Measurements from ENCODE around the gene SDHA. TPM values are rescaled to one million over a fixed set of nuclear protein-coding genes. Genes with fewer than 3 reads are reported as not detected.
"Not testable (repeated sequence)": the region's sequence is repeated elsewhere in the genome, so short reads cannot be mapped to it uniquely, and the experiment has no call there.

SDHA gene
- polyA plus RNA-seq (ENCODE audit: low read depth in 6 of 6): 100 to 1,000 TPM; 145 to 224 (median 180) TPM

DNA sequence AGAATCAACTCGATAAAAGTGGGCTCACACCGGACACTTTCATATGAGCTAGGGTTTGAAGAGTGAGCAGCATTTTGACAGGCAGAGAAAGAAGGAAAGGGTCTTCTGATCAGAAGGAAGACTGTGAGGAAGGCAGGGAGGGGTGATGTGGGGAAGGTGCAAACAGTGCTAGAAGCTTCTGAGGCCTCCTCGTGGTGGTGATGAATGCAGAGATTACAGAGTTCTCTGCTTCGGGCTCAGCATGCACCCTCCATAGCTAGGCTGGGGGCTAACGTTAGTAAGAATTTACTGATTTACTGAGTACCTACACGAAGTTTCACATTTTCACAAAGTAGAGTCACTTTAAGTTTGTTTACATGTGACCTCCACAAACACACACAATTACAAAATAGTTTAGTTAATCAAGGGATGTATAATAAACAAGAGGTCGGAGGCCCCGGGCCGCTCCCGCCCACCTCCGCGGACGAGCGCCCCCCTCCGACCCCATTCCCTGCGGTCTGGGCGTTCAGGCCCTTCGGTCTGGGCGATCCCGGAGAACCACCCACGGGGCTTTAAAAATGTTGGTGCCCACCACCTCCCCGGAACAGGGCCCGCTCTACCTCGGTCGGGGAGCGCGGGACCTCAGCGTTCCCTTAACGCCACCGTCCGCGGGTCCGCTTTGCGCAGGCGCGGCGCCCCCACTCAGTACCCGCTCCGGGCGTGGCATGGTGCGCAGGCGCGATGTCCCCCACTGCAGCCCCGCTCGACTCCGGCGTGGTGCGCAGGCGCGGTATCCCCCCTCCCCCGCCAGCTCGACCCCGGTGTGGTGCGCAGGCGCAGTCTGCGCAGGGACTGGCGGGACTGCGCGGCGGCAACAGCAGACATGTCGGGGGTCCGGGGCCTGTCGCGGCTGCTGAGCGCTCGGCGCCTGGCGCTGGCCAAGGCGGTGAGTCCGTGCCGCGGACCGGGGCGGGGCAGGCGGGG lies at the start of gene SDHA, which contains the start of gene CCDC127:
Gene SDHA, plus strand, starts transcription at position 827 of the 963 bp plus-strand sequence. Its CDS starts 36 bp downstream, at position 863.
Gene CCDC127, minus strand, starts transcription at position 660 of the 963 bp plus-strand sequence. CDS start 1,304 bp downstream, outside the sequence.
- DNase-seq (peak; percentile 100), ATAC-seq (ENCODE audit: low read depth in 2 of 2) (peak; percentile 85 to 89)
- not testable (repeated sequence) for H3K27me3 Mint-ChIP-seq, H3K9me3 Mint-ChIP-seq, H3K36me3 Mint-ChIP-seq
- peak within 1 kb of the TSS; percentile 88 to 97 (median 94) for H3K4me3 Mint-ChIP-seq
- peaks cover 32 to 70% (median 62%) of the 10 kb centered on the region in 3 donors for H3K4me1 Mint-ChIP-seq
- peak within 1 kb of the TSS; percentile 88 to 97 (median 92) for H3K27ac Mint-ChIP-seq

DNA sequence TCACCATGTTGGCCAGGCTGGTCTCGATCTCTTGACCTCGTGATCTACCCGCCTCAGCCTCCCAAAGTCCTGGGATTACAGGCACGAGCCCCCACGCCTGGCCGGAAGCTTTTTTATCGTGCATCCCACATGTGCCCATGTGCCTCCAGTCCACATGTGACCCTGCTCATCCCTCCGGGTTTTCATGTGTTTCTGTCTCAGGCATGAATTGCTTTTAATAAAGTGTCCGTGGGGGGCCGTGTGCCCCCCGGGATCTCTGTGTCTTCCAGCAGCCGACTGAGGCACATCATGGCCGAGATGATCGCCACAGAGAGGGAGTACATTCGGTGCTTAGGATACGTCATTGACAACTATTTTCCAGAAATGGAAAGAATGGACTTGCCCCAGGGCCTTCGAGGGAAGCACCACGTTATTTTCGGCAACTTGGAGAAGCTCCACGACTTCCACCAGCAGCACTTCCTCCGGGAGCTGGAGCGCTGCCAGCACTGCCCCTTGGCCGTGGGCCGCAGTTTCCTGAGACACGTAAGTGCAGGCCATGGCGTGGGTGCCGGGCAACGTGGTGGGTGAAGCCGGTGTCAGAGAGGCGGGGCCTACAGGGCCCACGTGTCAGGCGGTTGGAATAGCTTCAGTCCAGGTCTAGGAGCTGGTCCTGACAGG lies 48.9 kb upstream of the SDHA start:
- no peaks in the 10 kb centered on the region for H3K27me3 Mint-ChIP-seq
- peak overlapping the region in 1 of 6 donors; percentile 44 for H3K27ac Mint-ChIP-seq
- ATAC-seq (ENCODE audit: low read depth in 2 of 2) (no peak), DNase-seq (no peak)
- no peaks in the 10 kb centered on the region for H3K4me1 Mint-ChIP-seq
- peaks cover 0 to 2% (median 0%) of the 10 kb centered on the region in 7 donors for H3K9me3 Mint-ChIP-seq
- H3K36me3 Mint-ChIP-seq: no peaks in the 10 kb centered on the region
- H3K4me3 Mint-ChIP-seq: no peak overlapping the region

DNA sequence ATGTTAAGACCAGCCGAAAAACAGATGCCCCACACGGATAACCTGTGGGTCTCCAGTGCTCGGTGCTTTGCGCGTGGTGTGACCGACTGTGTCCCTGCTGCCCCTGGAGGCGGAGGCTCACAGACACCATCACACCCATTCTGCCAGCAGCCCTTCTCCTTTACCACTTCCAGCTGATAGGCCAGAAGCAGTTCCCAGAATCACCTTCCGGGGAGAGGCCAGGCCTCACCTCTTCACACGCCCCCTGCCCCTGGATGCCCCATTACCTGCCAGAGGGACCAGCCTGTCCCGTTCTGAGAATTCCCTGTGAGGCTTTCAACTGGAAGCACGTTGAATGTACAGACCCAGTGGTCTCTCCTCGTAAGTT lies 48.4 kb upstream of the SDHA start:
- Mint-ChIP-seq H3K9me3 (no peaks in the 10 kb centered on the region), H3K27ac (no peak overlapping the region), H3K4me3 (no peak overlapping the region), H3K27me3 (no peaks in the 10 kb centered on the region), H3K36me3 (no peaks in the 10 kb centered on the region), H3K4me1 (no peaks in the 10 kb centered on the region)
- ATAC-seq (ENCODE audit: low read depth in 2 of 2) (no peak), DNase-seq (no peak)

DNA sequence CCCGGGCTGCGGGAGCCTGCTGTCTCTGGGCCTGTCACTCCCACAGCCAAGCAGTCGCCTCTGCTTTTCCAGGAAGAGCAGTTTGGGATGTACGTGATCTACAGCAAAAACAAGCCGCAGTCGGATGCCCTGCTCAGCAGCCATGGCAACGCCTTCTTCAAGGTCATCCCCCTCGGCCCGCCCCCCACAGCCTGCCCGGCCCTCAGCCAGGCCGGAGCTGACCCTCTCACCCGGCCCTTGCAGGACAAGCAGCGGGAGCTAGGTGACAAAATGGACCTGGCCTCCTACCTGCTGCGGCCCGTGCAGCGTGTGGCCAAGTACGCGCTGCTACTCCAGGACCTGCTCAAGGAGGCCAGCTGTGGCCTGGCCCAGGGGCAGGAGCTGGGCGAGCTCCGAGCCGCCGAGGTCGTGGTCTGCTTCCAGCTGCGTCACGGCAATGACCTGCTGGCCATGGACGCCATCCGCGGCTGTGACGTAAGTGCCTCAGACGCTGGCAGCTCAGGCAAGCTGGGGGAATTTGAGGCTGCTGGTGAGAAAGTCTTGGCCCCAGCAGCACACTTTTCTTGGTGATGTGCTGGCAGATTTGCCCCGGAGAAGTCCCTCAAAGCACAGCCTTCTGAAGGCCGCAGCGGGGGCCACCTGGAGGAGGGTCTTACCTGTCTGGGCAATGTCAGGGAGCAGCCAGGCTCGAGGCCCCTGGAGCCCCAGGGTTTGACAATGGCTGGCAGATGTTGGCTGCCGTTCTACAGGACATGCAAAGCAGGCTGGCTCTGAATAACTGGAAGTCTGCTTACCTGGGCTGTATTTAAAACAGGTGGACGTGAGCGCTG lies 46.9 kb upstream of the SDHA start:
- no peak for DNase-seq
- Mint-ChIP-seq H3K9me3 (no peaks in the 10 kb centered on the region), H3K27ac (no peak overlapping the region)

DNA sequence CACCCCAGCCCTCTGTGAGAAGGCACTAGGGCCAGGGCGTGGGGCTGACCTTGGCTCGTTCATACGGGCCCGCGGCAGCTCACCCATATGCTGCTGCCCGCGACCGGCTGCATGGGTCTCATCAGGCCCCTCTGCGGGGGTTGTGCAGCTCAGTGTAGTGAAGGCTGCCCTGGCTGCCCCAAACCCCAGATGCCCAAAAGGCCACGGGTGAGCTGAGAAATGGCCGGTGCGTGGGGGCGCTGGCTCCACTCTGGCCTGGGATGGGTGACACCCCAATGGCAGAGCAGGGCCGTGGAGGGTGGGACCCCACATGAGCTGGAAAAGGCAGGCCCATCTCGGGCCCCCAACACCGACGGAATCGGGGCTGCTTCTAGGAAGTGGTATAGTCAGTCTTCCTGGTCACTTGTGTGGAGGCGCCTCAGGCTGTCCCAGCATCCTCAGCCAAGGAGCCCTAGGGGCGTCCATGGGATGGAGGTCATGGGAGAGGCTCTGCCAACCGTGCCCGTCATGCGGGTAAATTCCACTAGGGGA lies 46.3 kb upstream of the SDHA start:
- H3K4me3 Mint-ChIP-seq: no peak overlapping the region
- DNase-seq: no peak
- H3K27ac Mint-ChIP-seq: no peak overlapping the region
- no peak for ATAC-seq (ENCODE audit: low read depth in 2 of 2)
- no peaks in the 10 kb centered on the region for H3K9me3 Mint-ChIP-seq
- no peaks in the 10 kb centered on the region for H3K4me1 Mint-ChIP-seq
- H3K36me3 Mint-ChIP-seq: no peaks in the 10 kb centered on the region
- H3K27me3 Mint-ChIP-seq: no peaks in the 10 kb centered on the region

More for the DNA sequence above, 46.9 kb upstream of the SDHA start:
- Mint-ChIP-seq H3K4me1 (no peaks in the 10 kb centered on the region), H3K4me3 (no peak overlapping the region), H3K36me3 (no peaks in the 10 kb centered on the region), H3K27me3 (no peaks in the 10 kb centered on the region)
- ATAC-seq (ENCODE audit: low read depth in 2 of 2): no peak

DNA sequence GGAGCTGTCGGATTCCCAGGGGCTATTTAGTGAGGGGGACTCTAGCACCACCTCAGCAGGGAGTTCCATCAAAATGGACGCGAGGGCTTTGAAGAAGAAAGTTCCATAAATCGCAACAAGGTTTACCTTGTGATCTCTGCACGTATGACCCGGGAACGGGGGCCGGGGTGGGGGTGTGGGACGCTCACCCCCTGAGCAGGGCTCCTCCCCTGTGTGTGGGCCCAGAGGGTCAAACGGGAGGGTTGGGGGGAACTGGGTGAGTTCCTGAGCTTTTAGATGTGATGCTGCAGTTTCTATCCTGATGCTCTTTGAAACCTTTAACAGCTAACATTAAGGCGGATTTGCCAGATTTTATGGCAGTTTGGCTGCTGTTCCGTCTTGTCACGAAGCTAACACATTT lies 45.7 kb upstream of the SDHA start:
- H3K27me3 Mint-ChIP-seq: no peaks in the 10 kb centered on the region
- H3K4me3 Mint-ChIP-seq: no peak overlapping the region
- DNase-seq (no peak), ATAC-seq (ENCODE audit: low read depth in 2 of 2) (no peak)
- no peak overlapping the region for H3K27ac Mint-ChIP-seq
- no peaks in the 10 kb centered on the region for H3K9me3 Mint-ChIP-seq
- H3K4me1 Mint-ChIP-seq: no peaks in the 10 kb centered on the region
- H3K36me3 Mint-ChIP-seq: no peaks in the 10 kb centered on the region

DNA sequence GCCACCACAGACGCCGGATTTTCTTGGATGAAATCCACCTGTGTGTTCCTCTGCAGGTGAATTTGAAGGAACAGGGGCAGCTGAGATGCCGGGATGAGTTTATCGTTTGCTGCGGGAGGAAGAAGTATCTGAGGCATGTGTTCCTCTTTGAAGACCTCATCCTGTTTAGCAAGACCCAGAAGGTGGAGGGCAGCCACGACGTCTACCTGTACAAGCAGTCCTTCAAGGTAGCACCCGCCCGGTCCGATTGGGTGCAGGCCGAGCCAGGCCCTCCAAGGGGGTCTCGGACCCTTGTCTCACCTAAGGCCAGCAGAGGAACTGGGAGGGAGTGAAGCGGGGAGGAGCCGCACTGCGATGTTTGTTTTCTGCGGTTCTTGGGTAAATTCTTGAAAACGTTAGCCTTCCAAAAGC lies 45.3 kb upstream of the SDHA start:
- no peak for ATAC-seq (ENCODE audit: low read depth in 2 of 2)
- H3K36me3 Mint-ChIP-seq: no peaks in the 10 kb centered on the region
- no peaks in the 10 kb centered on the region for H3K9me3 Mint-ChIP-seq

DNA sequence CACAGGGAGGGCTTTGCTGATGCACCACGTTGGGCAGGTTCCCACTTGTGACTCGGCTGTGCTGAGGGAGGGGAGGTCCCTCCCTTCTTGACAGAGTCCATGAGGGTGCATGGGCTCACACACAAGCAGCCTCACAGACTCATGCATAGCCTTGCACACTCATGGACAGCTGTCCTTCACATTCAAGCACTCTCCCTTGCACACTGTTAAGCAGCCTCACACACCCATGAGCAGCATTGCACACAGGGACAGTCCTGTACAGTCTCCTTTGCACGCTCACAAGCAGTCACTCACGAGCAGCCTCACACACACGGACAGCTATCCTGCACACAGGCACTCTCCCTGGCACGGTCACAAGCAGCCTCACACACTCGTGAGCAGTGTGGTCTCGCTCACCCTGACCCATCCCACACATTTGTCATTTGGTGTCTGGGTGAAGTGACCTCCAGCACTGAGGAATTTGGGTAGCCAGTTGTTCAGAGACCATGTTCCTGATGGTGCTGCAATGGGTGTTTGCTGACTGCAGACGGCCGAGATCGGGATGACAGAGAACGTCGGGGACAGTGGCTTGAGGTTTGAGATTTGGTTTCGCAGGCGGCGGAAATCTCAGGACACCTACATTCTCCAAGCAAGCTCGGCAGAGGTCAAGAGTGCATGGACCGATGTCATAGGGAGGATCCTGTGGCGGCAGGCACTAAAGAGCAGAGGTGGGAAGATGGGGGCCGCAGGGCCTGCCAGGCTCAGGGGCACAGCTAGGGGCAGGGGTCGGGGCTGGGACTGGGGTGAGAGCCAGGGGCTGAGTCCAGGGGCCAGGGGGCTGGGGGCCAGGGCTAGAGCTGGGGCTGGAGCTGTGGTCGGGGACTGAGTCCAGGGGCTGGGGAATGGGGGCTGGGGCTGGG lies 44.5 kb upstream of the SDHA start:
- Mint-ChIP-seq H3K27ac (no peak overlapping the region), H3K4me3 (no peak overlapping the region), H3K36me3 (no peaks in the 10 kb centered on the region), H3K27me3 (no peaks in the 10 kb centered on the region), H3K9me3 (no peaks in the 10 kb centered on the region), H3K4me1 (no peaks in the 10 kb centered on the region)
- DNase-seq (no peak), ATAC-seq (ENCODE audit: low read depth in 2 of 2) (no peak)

More for the DNA sequence above, 45.3 kb upstream of the SDHA start:
- Mint-ChIP-seq H3K27ac (no peak overlapping the region), H3K4me1 (no peaks in the 10 kb centered on the region), H3K4me3 (no peak overlapping the region), H3K27me3 (no peaks in the 10 kb centered on the region)
- DNase-seq: no peak

DNA sequence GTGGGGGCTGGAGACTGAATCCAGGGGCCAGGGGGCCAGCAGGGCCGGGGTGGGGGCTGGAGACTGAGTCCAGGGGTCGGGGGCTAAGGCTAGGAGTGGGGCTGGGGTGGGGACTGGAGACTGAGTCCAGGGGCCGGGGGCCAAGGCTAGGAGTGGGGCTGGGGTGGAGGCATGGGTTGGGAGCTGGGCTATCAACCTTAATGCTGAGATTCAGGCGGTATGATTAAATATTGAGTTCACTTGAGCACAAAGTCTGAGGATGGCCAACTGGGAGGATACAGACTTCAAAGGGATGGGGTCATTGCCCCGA lies 43.9 kb upstream of the SDHA start:
- DNase-seq (no peak), ATAC-seq (ENCODE audit: low read depth in 2 of 2) (no peak)
- no peaks in the 10 kb centered on the region for H3K4me1 Mint-ChIP-seq
- no peaks in the 10 kb centered on the region for H3K9me3 Mint-ChIP-seq
- H3K4me3 Mint-ChIP-seq: no peak overlapping the region
- H3K27ac Mint-ChIP-seq: no peak overlapping the region
- H3K36me3 Mint-ChIP-seq: no peaks in the 10 kb centered on the region
- peaks cover 0 to under 1% (median 0%) of the 10 kb centered on the region in 3 donors for H3K27me3 Mint-ChIP-seq

DNA sequence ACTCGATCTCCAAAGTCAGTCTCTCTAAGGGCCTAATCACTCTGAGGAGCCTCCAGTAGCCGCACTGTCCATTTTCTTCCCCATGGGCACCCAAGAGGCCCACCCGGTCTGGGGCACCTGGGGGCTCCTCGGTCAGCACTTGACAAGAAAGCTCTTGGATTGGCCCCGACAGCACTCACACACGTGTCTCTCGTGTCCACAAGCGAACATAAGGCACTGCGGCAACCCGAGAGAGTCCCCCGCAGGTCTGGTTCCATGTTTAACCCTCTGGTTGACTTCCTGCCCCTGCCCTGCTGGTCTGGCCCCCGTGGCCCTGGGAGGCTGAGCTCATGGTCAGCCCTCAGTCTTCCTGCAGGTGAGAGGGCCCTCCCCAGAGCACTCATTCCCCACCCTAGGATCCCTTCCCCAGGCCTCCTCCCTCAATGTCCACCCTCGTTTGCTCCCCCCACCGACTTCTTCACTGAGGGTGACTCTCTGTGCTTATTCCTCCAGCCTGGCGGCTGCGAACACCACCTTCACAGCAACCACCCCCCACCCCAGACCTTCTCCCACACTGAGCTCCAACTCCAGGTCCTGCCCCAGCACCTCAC lies 43.1 kb upstream of the SDHA start:
- peaks cover 0 to 8% (median 0%) of the 10 kb centered on the region in 3 donors for H3K27me3 Mint-ChIP-seq
- ATAC-seq (ENCODE audit: low read depth in 2 of 2) (no peak), DNase-seq (no peak)
- no peaks in the 10 kb centered on the region for H3K36me3 Mint-ChIP-seq
- peak overlapping the region in 1 of 6 donors; percentile 89 for H3K27ac Mint-ChIP-seq
- no peaks in the 10 kb centered on the region for H3K9me3 Mint-ChIP-seq
- H3K4me3 Mint-ChIP-seq: no peak overlapping the region
- no peaks in the 10 kb centered on the region for H3K4me1 Mint-ChIP-seq

DNA sequence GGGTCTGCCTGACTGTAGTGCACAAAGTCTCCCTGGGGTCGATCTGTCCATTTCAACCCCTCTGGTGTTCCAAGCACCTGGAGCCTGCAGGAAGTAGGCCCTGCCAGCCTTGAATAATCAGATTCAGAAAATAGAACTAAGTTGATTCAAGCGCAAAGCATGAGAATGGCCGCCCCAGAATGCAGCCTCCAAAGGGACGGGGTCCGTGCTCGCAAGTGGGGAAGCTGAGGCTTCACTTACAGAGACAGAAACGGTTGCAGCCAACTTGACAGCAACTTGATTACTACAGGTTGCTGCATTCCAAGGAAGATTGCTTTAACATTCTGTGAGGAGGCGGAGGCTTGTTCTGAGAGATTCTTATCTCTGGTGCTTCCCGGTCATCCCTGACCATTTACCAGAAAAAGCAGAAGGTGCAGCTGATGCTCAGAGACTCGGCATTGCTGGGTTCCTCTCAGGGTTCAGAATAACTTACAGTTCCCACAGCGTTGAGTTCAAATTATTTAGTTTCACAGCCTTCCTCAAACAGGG lies 41.8 kb upstream of the SDHA start:
- no peak for ATAC-seq (ENCODE audit: low read depth in 2 of 2)
- no peak for DNase-seq
- H3K36me3 Mint-ChIP-seq: no peaks in the 10 kb centered on the region
- peak overlapping the region in 1 of 6 donors; percentile 42 for H3K27ac Mint-ChIP-seq
- no peak overlapping the region for H3K4me3 Mint-ChIP-seq
- peaks cover 0 to 17% (median 0%) of the 10 kb centered on the region in 3 donors for H3K27me3 Mint-ChIP-seq
- H3K9me3 Mint-ChIP-seq: no peaks in the 10 kb centered on the region
- H3K4me1 Mint-ChIP-seq: no peaks in the 10 kb centered on the region

DNA sequence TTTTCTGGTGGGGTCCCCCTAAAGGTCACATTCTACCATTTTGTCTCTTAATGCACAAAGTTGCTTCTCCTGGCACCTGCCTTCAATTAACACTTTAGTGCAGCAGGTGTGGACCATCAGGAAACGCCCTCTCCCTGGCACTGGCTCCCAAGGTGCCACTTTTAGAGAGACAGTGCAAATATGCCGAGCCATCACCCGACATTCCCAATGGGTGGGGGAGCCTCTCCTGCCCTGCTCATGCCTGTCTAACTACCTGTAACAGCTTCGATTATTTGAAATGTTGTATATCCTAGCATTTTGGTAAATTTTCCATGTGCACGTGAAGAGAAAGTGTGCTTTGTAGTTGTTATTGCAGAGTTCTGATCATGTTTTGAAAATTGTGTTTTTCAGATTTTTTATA lies 40.0 kb upstream of the SDHA start:
- Mint-ChIP-seq H3K27ac (peak overlapping the region in 1 of 6 donors; percentile 76), H3K9me3 (no peaks in the 10 kb centered on the region), H3K36me3 (no peaks in the 10 kb centered on the region), H3K27me3 (peaks cover 0 to 18% (median 0%) of the 10 kb centered on the region in 3 donors), H3K4me1 (no peaks in the 10 kb centered on the region), H3K4me3 (no peak overlapping the region)
- no peak for ATAC-seq (ENCODE audit: low read depth in 2 of 2)
- DNase-seq: no peak
